WTC11 (cell line): Measurements from ENCODE around the gene HINT2.

ENCODE experiments used
- CTCF ChIP-seq: fragments of 200-600 bp; IDR thresholded peaks from 2 replicates; pipeline ENCODE4 v1.8.0; 2022; ENCODE audit warnings: antibody characterized with exemption
- ETV6 ChIP-seq: sonication (generic); formaldehyde crosslinking; IDR thresholded peaks from 2 replicates; pipeline ENCODE4 v1.8.1; 2022; ENCODE audit warnings: mild to moderate bottlenecking, missing genetic modification reagents
- TCF7 ChIP-seq: sonication (generic); formaldehyde crosslinking; IDR thresholded peaks from 2 replicates; pipeline ENCODE4 v1.8.0; 2022; ENCODE audit warnings: mild to moderate bottlenecking, low read depth, missing genetic modification reagents, moderate library complexity

GRCh38 chr9:35763803-35764202 lies 51.0 kb downstream of the HINT2 start:
- TF ChIP-seq CTCF (no peak), TCF7 (no peak), ETV6 (CRISPR knock-in tag) (no peak)
